ENCODE results near the gene RNASEH1.
A peak's percentile ranks its signal among the peaks of the same experiment; 100 is the strongest.
"Not testable (repeated sequence)": the region's sequence is repeated elsewhere in the genome, so short reads cannot be mapped to it uniquely, and the experiment has no call there.

The RNASEH1 gene

GRCh38 chr2:3589086-3589485 is 31.0 kb upstream of the RNASEH1 start:
- no peak for DNase-seq (ENCODE audit: low read depth in 2 of 2)

DNA sequence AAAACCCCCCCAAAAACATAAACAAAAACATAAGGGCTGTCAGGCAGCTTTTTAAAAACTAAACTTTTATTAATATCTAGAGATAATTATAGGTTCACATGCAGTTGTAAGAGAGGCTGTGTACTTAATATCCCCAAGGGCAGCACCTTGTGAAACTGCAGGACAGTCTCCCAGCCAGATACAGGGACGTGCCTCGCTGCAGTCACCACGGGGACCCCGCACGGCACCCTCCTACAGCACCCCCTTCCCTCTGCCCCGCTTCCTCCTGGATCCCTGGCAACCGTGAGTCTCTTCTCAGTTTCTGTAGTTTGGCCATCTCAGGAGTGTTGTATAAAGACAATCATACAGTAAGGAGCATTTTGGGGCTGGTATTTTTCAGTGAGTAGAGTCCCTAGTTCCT is 30.0 kb upstream of the RNASEH1 start:
- DNase-seq (ENCODE audit: low read depth in 2 of 2), result no peak

DNA sequence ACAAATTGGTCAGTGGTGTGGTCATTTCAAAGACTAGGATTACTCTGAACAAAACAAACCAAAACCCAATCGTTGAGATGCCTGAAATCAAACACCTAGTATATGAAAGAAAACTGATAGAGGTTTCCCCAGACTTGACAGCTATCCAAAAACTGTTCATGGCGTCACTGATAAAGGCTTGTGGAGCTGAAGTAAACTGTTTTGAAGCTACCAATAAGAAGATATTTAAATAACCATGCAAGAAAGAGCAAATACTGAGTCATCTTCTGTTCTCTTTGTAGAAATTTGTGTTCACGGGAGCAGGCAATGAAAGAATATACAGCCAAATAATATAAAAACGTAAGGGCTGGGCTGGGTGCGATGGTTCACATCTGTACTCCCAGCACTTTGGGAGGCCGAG is 29.3 kb upstream of the RNASEH1 start:
- DNase-seq (ENCODE audit: low read depth in 2 of 2), result no peak

- no peak for DNase-seq (ENCODE audit: low read depth in 2 of 2)
Measured at GRCh38 chr2:3587021-3587420, 28.9 kb upstream of the RNASEH1 start.

DNA sequence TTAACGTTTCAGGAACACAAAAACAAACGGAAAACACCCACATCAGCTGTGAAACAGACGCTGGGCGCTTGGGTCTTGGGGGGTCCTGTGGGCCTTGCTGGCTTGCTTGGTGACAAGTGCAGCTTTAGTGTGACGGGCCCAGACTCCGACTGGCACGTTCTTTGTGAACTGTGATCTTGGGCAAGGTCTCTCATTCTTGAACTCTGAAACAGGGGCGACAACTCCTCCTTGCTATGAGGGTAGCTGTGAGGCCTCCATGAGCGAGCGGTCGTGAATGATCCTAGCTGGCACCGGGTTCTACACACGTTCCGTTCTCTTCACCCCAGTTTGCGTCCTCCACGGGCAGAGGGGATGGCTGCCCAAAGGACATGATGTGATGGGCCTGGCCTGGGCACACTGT is 28.1 kb upstream of the RNASEH1 start:
- DNase-seq (ENCODE audit: low read depth in 2 of 2), result no peak

DNA sequence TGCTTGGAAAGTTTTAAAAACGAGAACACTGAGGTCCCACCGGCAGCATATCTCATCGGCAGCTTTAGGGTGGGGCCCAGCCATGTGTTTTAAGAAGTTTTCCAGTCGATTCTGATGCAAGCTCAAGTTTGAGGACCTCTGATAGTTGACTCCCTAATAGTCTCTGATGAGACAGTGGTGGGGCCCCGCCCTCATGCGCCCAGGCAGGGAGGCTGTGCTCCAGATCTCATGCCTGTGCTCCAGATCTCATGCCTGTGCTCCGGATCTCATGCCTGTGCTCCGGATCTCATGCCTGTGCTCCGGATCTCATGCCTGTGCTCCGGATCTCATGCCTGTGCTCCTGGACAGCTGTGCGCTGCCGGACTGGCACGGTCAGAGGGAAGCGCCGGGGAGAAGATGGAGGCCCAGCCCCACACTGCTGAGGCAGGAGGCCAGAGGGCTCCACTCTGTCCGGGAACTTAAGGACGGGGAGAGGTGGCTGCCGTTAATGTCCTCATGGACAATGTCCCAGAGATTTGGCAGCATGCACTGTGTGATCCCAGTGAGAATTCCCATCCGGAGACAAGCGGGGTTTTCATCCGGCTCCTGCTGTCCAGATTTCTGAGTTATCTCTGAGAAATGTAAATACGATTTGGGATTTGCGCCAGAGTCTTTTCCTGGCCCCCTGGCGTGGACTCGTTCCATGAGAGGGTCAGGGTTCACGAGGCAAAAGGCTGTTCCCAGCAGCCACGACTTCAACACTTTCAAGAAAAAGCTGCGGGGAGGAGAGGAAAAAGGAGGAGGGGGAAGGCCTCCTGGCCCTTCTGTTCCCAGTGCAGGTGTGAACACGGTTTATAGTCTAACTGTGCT is 27.4 kb upstream of the RNASEH1 start:
- DNase-seq (ENCODE audit: low read depth in 2 of 2), result no peak

GRCh38 chr2:3584608-3585260 is 26.6 kb upstream of the RNASEH1 start:
- DNase-seq (ENCODE audit: low read depth in 2 of 2), result no peak

DNA sequence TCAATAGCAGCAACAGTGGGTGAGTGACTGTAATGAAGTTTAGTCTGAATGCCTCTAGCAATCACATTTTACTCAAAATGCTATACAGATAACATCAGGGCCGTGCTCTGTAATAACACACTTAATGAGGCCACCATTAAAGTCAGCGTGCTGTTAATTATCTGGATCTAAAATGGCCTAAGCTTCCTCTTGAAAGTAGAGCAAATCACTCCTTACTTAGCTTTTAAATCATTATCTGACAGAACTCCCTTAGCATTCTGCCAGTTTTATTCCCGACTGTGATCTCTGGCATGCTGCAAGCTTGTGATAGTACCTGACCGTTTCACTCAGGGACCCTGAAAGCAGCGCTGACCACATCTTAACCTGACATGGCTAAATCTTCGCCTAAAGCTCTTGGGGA is 25.9 kb upstream of the RNASEH1 start:
- no peak for DNase-seq (ENCODE audit: low read depth in 2 of 2)

DNA sequence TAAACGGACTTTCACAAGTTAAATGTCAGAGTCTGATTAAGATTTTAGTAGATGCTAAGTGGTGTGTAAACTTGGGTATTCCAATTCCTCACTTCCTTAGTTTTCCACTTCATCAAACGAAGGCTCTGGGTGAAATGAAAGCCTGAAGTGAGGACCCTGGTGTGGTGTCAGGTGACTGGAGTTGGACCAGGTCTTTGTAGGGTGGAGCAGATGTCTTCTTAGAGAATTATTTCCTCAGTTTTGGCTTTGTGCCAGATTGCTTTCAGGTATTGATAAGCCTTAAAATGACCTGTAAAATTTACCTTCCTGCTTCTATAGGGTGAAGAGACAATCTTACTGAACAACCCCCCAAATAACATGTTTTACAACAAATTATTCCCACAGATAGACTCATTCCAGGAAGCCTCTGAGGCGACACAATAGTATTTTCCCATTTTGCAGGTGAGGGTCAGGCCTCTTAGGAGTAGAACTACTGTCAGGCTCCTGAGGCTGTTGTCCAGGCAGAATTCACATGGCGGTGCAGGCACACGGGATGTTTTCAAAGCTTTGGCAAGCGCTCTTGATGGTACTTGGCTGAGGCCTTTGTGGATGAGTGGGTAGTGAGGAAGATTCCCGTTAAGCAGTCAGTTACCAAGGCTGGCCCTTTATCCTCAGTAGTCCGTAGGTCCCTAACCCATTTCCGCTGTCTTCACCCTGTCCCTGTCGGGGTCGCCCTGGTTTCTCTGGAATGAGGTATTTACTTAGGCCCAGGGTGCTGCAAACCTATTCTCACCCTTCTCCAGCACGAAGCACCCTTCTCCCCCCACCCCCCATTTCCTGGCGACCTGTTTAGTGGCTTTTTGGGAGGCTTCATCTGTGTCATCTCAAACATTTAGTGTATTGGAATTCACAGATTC is 23.5 kb upstream of the RNASEH1 start:
- no peak for DNase-seq (ENCODE audit: low read depth in 2 of 2)

GRCh38 chr2:3580449-3580848 is 22.3 kb upstream of the RNASEH1 start:
- DNase-seq (ENCODE audit: low read depth in 2 of 2), result no peak

DNA sequence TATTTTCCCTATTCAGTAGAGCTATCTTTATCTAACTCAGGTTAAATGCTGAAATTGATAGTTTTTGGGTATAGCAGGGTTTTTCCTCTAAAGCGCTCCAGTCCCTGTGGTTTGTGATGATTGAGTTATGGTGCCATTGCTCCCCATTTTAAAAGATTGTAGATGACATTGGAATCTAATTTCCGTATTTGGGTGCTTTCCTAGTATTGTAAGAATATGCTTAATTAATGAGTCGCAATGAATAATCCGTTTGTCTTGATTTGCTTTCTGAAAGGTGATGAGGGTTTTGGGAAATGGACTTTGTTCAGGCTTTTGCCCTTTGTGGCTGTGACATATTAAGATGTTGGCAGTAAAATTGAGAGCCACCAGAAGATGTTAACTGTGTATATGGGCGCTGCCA is 20.9 kb upstream of the RNASEH1 start:
- no peak for DNase-seq (ENCODE audit: low read depth in 2 of 2)

GRCh38 chr2:3576263-3576630 is 18.1 kb upstream of the RNASEH1 start:
- DNase-seq (ENCODE audit: low read depth in 2 of 2), result not testable (repeated sequence)

DNA sequence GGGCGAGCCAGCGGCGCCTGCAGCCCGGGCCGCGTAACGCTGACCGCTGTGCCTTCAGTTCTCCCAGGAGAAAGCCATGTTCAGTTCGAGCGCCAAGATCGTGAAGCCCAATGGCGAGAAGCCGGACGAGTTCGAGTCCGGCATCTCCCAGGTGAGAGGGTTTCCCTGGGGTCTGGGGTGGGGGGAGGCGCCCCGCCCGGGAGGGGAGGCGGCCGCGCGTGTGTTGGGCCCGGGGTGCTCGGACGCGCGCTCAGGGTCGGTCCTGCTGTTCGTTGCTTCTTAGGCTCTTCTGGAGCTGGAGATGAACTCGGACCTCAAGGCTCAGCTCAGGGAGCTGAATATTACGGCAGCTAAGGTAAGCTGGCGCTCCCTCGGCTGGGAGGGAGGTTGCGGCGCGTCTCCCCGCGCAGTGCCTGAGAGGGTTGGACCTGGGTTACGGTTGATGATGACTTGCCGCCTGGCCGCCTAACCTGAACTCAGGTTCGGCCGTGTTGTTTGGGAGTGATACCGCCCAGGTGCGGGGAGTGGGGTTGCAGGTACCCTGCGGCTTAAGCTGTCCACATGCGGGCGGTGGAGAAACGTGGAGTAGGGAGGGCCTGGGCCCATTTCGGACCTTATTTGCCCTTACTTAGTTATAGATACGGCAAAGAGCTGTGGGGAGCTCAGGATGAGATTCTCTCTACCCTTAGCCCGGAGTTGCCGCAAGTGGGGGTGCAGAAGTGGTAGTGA is 17.6 kb upstream of the RNASEH1 start:
- DNase-seq (ENCODE audit: low read depth in 2 of 2), result peak in 1 of 2 donors; percentile 9

- no peak for DNase-seq (ENCODE audit: low read depth in 2 of 2)
Measured at GRCh38 chr2:3574155-3574554, 16.0 kb upstream of the RNASEH1 start.

- DNase-seq (ENCODE audit: low read depth in 2 of 2), result no peak
Measured at GRCh38 chr2:3572620-3573019, 14.5 kb upstream of the RNASEH1 start.

DNA sequence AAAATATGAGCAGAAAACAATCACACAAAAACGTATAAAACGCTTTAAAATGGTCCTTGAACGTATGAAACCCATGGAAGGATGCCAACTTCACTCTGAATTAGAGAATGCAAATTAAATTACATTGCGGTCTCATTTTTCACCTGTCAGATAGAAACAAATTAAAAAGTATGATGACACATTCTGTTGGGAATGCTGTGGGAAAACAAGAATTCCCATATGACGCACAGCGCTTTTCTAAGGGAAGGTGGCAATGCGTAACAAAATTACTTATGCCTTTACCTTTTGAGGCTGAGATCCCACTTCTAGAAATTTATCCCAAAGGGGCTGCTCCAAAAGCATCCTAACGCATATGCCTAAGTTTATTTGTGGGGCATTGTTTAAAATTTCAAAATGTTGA is 13.2 kb upstream of the RNASEH1 start:
- no peak for DNase-seq (ENCODE audit: low read depth in 2 of 2)

DNA sequence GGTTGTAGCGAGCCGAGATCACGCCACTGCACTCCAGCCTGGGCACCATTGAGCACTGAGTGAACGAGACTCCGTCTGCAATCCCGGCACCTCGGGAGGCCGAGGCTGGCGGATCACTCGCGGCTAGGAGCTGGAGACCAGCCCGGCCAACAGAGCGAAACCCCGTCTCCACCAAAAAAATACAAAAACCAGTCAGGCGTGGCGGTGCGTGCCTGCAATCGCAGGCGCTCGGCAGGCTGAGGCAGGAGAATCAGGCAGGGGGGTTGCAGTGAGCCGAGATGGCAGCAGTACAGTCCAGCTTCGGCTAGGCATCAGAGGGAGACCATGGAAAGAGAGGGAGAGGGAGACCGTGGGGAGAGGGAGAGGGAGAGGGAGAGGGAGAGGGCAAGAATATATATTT is 11.5 kb upstream of the RNASEH1 start:
- DNase-seq (ENCODE audit: low read depth in 2 of 2), result not testable (repeated sequence)

DNA sequence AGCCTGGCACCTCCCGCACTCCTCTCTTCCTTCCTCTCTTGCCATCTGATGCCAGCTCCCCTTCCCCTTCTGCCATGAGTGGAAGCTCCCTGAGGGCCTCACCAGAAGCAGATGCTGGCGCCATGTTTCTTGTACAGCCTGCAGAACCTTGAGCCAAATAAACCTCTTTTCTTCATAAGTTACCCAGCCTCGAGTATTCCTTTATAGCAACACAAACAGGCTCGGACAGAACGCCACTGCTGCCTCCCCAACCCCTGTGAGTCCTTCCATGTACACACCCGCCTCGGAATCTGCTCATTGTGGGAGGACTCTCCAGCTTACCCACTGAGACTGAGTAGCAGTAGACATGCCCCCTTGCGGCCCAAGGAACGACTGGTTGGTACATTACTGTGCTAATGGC is 8.7 kb upstream of the RNASEH1 start:
- DNase-seq (ENCODE audit: low read depth in 2 of 2), result no peak

DNA sequence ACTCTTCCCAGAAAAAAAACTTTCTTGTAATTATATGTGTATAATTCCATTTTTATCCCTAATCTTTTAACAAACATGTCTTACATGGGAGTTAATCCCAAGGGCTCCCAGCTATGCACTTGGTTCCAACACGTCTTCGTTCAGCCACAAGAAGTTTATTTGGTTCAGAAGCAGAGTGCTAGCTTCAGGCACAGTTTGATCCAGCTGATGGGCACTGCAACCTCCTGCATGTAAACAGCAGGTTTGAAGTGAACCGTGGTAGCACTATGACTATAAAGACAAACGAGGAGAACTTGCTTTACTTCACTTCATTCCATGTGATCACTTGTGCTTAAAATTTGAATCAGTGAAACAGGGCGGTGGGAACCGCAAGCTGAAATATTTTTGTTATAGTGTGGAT is 7.0 kb upstream of the RNASEH1 start:
- DNase-seq (ENCODE audit: low read depth in 2 of 2), result no peak

- DNase-seq (ENCODE audit: low read depth in 2 of 2), result no peak
Measured at GRCh38 chr2:3563521-3563976, 5.4 kb upstream of the RNASEH1 start.

DNA sequence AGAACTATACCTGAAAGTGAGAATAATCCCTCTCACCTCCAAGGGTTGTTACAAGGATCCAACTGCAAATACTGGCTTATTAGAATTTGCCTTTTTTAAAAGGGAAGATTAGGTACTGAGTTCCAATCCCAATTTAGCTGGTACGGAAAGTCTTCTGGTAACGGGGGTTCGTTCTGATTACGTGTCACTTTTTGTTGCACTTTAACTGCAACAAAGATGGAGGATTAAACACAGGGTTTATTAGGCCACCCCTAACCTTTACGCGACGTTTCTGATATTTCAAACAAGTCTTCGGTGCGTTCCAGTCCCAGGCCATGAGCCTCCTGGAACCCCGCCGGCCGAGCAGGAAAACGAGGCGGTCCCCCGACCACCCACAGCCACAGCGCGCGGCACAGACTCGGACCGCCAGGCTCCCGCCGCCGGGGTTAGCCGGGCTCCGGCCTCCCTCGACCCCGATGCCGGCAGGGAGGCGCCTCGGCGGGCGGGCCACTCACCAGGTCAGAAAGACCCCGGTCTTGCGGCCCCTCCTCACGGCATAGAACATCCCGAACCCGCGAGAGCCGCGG is 411 bp downstream of the RNASEH1 start:
- DNase-seq (ENCODE audit: low read depth in 2 of 2), result no peak
